Measurements from ENCODE around the gene PREX1.

- TF ChIP-seq CTCF (IDR thresholded peaks at IDR 0.05) (no peak), POLR2A (IDR thresholded peaks at IDR 0.05) (no peak)
Observed at GRCh38 chr20:48835390-48835789, 7.6 kb upstream of the PREX1 start.
